ENCODE results near the gene CACNA1A.

CACNA1A gene

GRCh38 chr19:13410946-13411345 lies 95.3 kb downstream of the CACNA1A start:
- no peak for TF ChIP-seq CTCF (IDR thresholded peaks at IDR 0.05; ENCODE audit: insufficient read depth, missing control alignments)
- DNase-seq (ENCODE audit: insufficient read length, low spot score): no peak
- FAIRE-seq: no peak

- TF ChIP-seq CTCF (IDR thresholded peaks at IDR 0.05; ENCODE audit: insufficient read depth, missing control alignments): no peak
- FAIRE-seq: no peak
- DNase-seq (ENCODE audit: insufficient read length, low spot score): no peak
Observed at GRCh38 chr19:13408889-13409518, 97.3 kb downstream of the CACNA1A start.

- DNase-seq (ENCODE audit: insufficient read length, low spot score) (no peak), FAIRE-seq (no peak)
- no peak for TF ChIP-seq CTCF (IDR thresholded peaks at IDR 0.05; ENCODE audit: insufficient read depth, missing control alignments)
Observed at GRCh38 chr19:13404236-13404635, 102.0 kb downstream of the CACNA1A start.

GRCh38 chr19:13401388-13401787 lies 104.9 kb downstream of the CACNA1A start:
- FAIRE-seq (no peak), DNase-seq (ENCODE audit: insufficient read length, low spot score) (no peak)
- TF ChIP-seq CTCF (IDR thresholded peaks at IDR 0.05; ENCODE audit: insufficient read depth, missing control alignments): no peak

GRCh38 chr19:13400296-13400695 lies 106.0 kb downstream of the CACNA1A start:
- FAIRE-seq (no peak), DNase-seq (ENCODE audit: insufficient read length, low spot score) (no peak)
- no peak for TF ChIP-seq CTCF (IDR thresholded peaks at IDR 0.05; ENCODE audit: insufficient read depth, missing control alignments)

GRCh38 chr19:13399746-13400145 lies 106.5 kb downstream of the CACNA1A start:
- DNase-seq (ENCODE audit: insufficient read length, low spot score) (no peak), FAIRE-seq (no peak)
- TF ChIP-seq CTCF (IDR thresholded peaks at IDR 0.05; ENCODE audit: insufficient read depth, missing control alignments): no peak

GRCh38 chr19:13398780-13399726 lies 107.2 kb downstream of the CACNA1A start:
- DNase-seq (ENCODE audit: insufficient read length, low spot score) (no peak), FAIRE-seq (no peak)
- TF ChIP-seq CTCF (IDR thresholded peaks at IDR 0.05; ENCODE audit: insufficient read depth, missing control alignments): no peak

Data from D721Med (cell line).